Heart left ventricle (tissue), 13 donors: ENCODE results near the gene MAML1.

Experiments
- POLR2A ChIP-seq, 2 donors: fragments of 450-650 bp; IDR thresholded peaks; one replicate each; pipeline ENCODE4 v1.6.1; 2017; ENCODE audit warnings: antibody characterized with exemption in 2 of 2, mild to moderate bottlenecking in 2 of 2, moderate library complexity in 2 of 2
- TF ChIP-seq, protein P1 (sequence below), 12 donors: fragments of 200-600 bp; sonication (generic) in 4 of 12; IDR thresholded peaks; one replicate each; pipeline versions ENCODE4 v1.5.0 to v1.8.0; 2018 to 2022; ENCODE audit warnings: antibody characterized with exemption in 12 of 12, mild to moderate bottlenecking in 5 of 12
- donor health status: ischemic (EF 13 %, LVEDD 7.1; RV severe dilation, severe dysfunction).
- donor health status: DM: no; HTN: yes; CAD: no.
- donor health status: DM: no; HTN: no; CAD: no.
- donor health status: ischemic (EF 25% LVEDD 6.9; RV normal size, moderate dysfunction).
- donor health status: ischemic (EF 25% LVEDD 5.7; RV mildly dilated, moderate dysfunction).
- donor health status: ischemic (EF 35%, LVEDD 5.7; RV mildly dilated, moderate dysfunction).
- donor health status: nonischemic (EF 11% LVEDD 7.7; RV severe dilation, severe dysfunction).
- donor health status: DM: yes; HTN: yes; CAD: no.
- donor health status: PGD.
- donor health status: ischemic (EF 29% LVEDD 5.4; RV normal size, mild dysfunction).
- donor health status: nonischemic (EF 23%, LVEDD 6.1; RV moderate dilation, normal function).

DNA sequence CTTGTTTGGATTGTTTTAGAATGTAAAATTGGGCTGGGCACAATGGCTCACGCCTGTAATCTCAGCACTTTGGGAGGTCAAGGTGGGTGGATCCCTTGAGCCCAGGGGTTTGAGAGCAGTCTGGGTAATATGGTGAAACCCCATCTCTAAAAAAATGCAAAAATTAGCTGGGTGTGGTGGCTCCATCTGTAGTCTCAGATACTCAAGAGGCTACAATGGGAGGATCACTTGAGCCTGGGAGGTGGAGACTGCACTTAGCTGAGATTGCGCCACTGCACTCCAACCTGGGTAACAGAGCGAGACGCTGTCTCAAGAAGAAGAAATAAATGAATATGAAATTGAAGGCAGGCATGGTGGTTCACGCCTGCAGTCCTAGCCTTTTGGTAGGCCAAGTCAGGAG, 21.3 kb downstream of the MAML1 start:
- TF ChIP-seq POLR2A (IDR thresholded peaks at IDR 0.05) = no peak
- TF ChIP-seq, protein P1, sequence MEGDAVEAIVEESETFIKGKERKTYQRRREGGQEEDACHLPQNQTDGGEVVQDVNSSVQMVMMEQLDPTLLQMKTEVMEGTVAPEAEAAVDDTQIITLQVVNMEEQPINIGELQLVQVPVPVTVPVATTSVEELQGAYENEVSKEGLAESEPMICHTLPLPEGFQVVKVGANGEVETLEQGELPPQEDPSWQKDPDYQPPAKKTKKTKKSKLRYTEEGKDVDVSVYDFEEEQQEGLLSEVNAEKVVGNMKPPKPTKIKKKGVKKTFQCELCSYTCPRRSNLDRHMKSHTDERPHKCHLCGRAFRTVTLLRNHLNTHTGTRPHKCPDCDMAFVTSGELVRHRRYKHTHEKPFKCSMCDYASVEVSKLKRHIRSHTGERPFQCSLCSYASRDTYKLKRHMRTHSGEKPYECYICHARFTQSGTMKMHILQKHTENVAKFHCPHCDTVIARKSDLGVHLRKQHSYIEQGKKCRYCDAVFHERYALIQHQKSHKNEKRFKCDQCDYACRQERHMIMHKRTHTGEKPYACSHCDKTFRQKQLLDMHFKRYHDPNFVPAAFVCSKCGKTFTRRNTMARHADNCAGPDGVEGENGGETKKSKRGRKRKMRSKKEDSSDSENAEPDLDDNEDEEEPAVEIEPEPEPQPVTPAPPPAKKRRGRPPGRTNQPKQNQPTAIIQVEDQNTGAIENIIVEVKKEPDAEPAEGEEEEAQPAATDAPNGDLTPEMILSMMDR (IDR thresholded peaks at IDR 0.05) = no peak
